RKO (cell line): ENCODE data around the gene GPR35.

Experiments used
- DNase-seq: peaks from one replicate; pipeline ENCODE4 v3.0.0-alpha.2; 2016; ENCODE audit warnings: low spot score

Gene GPR35, protein sequence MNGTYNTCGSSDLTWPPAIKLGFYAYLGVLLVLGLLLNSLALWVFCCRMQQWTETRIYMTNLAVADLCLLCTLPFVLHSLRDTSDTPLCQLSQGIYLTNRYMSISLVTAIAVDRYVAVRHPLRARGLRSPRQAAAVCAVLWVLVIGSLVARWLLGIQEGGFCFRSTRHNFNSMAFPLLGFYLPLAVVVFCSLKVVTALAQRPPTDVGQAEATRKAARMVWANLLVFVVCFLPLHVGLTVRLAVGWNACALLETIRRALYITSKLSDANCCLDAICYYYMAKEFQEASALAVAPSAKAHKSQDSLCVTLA

DNA sequence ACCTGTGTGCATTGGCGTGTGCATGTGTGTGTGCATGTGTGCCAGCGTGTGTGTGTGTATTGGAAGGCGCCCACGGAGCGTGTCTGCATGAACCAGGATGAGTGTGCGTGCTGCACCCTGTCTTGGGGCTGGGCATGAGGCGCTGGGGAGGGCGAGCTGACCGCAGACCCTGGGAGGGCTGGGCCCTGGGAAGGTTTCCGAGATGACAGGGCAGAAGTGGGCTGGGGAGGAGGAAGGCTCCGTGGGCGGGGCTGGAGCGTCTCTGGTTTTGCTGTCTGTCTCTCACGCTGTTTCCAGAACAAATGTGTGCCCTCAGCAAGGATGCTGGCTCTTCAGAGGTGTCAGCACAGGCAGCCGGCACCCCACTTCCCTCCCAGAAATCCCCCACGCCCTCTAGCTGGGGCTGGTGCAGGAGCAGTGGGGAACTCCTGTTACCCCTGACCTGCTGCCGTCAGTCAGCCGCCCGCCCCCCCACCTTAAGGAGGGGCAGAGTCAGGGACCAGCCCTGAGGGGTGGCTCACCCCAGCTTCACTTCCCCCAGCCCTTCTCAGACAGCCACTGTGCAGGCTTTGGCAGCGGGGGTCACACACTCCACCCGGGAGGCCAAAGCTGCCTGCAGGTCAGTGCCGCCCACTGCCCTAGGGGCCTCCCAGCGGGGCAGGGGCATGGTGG, at the start of gene GPR35:
Gene GPR35, plus strand, starts transcription at position 531 of the 672 bp plus-strand sequence. CDS start 4,473 bp downstream, outside the sequence.
- DNase-seq, result no peak

DNA sequence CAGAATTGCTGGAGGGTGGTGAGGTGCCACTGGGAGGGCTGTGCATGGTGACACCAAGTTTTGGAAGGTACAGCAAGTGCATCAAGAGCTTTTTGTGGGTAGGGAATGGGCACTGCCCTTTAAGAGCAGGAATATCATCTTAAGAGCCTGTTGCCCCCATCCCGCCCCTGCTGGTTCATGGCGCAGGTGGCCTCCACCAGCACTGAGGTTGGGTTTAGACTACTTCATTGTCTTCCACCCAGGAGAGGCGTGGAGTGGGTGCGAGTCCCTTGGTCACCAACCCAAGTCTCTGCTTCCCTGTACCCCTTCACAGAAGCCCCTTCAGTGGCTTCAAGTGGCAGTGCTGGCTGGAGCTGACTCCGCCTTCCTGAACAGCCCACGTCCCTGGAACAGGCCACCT, 49.2 kb upstream of the GPR35 start:
- no peak for DNase-seq

DNA sequence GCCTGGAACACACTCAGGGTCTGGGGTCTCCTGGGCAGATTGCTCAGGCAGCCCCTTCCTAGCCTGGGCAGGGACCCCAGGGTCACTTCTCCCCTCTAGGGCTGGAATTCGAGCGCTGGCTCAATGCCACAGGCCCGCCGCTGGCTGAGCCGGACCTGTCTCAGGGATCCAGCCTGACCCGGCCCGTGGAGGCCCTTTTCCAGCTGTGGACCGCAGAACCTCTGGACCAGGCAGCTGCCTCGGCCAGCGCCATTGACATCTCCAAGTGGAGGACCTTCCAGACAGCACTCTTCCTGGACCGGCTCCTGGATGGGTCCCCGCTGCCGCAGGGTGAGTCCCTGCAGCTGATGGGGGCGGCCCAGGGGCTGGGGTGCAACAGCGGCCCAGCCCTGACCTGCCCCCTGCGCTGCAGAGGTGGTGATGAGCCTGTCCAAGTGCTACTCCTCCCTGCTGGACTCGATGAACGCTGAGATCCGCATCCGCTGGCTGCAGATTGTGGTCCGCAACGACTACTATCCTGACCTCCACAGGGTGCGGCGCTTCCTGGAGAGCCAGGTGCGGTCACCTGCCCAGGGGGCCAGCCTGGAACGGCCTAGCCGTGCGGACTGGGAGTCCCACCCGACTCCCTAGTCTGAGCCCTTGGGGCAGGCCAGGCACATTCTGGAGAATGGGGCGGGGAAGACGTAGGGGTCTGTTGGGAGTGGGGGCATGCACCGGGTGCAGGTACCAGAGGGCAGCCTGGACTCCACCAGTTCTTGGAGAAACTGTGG, 48.7 kb upstream of the GPR35 start:
- no peak for DNase-seq

DNA sequence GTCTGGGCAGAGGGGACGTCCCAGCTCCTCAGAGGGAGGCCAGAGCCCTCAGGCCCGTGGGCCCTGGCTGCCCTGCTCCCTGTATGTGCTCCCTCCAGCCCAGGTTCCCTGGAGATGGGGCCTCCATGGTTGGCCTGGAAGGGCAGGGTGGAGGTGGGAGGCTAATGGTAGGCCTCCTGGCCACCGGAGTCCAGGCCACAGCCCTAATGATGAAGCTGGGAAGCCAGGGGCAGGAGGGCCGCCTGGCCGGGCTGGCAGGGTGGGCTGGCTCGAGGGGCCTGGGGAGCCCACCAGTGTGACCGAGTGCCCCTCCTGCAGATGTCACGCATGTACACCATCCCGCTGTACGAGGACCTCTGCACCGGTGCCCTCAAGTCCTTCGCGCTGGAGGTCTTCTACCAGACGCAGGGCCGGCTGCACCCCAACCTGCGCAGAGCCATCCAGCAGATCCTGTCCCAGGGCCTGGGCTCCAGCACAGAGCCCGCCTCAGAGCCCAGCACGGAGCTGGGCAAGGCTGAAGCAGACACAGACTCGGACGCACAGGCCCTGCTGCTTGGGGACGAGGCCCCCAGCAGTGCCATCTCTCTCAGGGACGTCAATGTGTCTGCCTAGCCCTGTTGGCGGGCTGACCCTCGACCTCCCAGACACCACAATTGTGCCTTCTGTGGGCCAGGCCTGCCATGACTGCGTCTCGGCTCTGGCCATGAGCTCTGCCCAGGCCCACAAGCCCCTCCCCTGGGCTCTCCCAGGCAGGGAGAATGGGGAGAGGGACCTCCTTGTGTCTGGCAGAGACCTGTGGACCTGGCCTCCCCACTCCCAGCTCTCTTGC, 47.8 kb upstream of the GPR35 start:
- DNase-seq, result no peak

DNA sequence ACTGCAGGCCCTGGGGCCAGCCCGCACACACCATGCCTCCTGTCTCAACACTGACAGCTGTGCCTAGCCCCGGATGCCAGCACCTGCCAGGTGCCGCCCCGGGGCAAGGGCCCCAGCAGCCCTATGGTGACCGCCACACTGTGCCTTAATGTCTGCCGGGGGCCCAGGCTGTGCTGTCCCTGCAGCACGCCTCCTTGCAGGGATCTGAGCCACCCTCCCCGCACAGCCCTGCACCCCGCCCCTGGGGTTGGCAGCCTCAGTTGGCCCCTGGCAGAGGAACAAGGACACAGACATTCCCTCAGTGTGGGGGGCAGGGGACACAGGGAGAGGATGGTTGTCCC, 47.2 kb upstream of the GPR35 start:
- DNase-seq, result no peak

DNA sequence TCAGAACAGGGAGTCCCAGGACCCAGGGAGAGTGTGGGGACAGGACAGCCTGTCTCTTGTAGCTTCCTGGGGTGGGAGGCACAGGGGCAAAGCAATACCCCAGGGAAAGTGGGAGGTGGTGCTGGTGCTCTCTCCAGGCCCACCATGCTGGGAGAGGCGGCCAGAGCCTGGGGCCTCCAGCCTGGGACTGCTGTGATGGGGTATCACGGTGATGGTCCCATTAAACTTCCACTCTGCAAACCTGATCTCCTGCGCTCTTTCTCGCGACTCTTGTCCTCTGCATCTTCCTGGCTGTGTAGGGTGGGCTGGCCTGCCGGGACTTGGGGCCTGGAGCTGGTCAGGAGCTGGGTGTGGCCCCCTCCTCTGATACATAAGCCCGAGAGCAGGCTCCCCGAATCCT, 46.8 kb upstream of the GPR35 start:
- no peak for DNase-seq

DNA sequence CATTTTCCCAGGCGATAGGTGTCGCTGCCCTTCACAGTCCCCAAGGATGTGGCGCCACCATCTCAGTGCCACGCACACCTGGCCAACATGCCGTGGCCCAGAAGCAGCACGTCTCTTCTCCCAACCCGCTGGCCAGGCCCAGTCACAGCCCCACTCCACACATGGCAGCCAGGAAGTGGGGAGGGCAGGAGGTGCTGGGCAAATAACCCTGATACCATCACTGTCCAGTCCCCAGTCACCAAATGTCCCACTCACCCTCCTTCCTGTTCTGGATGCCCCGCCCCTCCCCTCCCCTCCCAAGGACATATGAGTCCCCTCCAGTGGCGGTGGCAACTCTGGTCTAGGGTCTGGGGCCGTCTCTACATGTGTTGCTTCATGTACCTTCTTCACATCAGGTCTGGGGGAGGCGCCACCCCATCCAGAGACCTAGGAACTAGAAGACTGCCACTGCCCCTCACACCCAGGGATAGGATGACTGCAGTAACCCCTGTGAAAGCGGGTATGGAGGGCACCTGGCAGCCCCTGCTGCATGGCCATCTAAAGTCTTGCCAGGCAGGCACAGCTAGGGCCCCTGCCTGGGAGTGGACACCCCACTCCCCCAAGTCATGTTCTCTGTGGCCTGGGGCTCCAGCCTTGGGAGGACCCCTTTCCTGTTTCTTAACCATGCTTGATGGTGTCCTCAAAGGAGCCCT, 46.1 kb upstream of the GPR35 start:
- DNase-seq, result no peak

DNA sequence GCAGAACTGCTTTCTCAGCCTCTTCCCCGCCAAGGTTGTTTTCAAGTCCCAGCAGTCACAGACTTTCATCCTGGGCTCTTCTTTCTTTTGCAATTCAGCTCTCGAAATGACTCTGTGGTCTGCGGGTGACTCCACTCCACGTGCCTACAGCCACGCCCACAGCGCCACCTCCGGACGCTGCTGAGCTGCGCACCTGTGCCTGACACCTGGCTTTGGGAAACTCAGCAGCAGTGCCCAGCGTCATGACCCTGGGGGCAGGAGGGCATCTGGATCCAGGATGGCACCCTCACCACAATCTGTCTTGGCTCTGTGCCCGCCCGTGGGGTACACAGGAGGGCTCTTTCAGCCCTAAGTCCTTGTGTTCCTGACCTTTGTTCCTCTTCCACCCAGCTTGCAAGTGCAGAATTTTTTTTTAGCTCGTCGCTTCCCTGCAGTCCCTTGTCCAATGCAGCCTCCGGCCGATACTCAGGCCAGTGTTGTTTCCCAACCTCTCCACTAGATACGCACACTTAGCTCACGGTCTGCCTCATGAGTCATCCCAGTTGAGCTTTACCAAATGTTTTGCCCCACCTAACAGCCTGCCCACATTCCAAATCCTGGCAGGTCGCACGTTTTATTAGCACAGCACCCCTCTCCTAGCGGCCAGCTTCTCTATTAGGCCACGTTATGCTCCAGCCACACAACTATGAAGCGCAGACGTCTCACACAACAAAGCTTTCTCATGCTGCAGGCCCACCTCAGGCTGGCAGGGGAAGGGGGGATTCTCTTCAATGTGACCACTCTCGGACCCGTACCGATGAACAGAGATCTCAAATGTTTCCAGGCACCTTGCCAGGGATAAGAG, 45.3 kb upstream of the GPR35 start:
- peak; percentile 63 for DNase-seq

DNA sequence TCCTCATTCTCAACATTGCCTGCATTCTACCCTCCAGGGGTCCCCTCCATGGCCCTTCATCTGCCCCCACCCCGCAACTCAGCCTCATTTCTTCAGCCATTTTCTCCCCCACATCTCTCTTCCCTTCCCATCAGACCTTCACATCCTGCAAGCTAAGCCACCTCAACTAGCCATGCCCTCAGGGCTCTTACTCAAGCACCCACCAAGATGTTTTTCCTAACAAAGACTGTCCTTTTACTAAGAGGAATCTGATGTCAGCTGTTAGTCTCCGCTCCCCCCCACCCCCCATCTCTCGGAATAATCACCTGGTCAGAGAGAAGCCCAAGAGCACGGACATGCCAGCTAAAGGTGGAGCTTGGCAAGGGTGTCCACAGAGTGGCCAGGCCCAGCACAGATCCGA, 43.5 kb upstream of the GPR35 start:
- no peak for DNase-seq

DNA sequence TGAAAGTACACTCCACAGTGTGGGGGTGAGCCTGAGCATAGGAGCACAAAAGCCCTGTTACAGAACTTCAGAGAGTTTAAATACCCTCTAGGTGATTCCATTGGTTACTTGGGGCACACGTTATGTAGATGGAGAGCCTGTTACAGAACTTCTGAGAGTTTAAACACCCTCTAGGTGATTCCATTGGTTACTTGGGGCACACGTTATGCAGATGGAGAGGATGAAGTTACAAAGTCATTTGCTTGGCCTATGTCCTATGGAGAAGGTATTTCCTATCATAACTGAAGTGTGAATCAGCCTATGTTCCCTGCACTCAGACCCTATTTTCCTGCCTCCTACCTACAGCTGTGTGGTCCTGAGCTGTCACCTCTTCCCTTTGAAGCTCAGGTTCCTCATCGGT, 42.5 kb upstream of the GPR35 start:
- no peak for DNase-seq

DNA sequence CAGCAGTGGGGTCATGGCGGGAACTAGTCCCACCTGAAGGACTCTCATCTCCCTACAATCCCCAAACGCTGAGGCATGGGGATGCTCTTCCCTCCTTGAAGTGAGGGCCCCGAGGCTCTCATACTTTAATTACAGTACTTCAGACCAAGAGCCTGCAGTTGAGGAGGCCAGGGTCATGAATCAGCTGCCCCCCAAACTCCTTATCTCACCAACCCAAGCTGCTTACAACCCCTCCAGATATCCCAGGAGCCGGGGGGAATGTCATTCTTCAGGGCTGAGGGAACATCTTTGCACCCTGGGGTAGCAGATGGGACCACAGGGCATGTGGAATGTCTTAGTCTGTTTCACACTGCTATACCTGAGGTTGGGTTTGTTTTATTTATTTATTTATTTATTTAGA, 41.5 kb upstream of the GPR35 start:
- no peak for DNase-seq

DNA sequence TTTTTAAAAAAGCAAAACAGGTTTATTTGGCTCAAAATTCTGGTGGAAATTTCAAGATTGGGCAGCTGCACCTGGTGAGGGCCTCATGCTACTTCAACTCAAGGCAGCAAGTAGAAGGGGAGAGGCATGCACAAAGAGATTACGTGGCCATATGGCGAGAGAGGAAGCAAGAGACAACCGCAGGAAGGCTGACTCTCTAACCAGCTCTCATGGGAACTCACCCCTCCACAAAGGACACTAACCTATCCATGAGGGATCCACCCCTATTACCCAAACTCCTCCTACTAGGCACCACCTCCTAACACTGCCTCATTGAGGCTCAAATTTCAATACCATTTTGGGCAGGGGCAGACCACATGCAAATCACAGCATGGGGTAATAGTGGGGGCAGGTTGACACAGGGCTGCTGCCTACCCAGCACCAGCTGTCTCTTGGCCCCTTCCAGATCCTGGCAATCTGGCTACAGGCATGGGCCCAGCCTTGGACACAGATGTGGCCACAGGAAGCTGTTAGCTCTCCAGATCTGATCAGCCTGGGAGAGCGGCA, 40.7 kb upstream of the GPR35 start:
- DNase-seq, result peak; percentile 55

DNA sequence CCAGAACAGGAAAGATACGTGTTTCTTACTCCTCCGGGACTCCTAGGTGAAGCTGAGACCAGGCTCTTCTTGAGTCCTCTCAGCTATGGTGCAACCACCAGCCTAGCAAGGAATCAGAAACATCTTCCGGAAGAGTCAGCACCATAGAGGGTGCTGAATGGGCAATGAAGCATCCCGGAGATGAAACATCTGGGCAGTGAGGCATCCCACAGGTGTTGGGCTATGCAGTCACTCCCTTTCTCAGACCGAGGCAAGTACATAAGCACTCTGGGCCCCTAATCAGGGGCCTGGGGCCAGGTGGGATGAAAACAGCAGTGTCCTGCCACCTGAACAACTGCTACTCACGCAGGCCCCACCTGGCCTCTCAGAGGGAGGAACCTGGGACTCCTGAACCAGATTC, 40.2 kb upstream of the GPR35 start:
- peak; percentile 81 for DNase-seq

DNA sequence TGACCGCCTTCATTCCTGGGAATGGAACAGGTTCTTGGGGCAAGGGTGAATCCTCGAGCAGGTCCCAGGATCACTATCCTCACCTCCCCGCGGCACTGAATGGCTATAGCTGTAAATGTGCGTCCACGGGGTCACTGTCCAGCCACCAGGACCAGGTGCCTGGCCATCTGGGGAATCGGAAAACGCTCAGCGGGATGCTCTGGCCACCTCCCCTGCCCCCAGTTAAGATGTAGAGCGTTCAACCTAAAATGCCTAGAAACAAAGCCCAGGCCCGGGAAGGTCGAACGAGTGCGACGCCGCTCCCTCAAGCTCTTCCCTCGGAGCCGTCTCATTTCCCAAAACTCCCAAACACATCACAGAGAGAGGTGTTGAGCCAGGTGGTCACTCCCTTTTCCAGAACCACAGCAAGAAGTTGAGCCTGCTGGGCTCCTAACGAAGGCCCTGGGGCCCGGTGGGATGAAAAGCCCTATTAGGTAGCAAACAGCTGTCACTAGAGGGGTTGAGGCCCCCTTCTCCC, 39.5 kb upstream of the GPR35 start:
- DNase-seq, result no peak

DNA sequence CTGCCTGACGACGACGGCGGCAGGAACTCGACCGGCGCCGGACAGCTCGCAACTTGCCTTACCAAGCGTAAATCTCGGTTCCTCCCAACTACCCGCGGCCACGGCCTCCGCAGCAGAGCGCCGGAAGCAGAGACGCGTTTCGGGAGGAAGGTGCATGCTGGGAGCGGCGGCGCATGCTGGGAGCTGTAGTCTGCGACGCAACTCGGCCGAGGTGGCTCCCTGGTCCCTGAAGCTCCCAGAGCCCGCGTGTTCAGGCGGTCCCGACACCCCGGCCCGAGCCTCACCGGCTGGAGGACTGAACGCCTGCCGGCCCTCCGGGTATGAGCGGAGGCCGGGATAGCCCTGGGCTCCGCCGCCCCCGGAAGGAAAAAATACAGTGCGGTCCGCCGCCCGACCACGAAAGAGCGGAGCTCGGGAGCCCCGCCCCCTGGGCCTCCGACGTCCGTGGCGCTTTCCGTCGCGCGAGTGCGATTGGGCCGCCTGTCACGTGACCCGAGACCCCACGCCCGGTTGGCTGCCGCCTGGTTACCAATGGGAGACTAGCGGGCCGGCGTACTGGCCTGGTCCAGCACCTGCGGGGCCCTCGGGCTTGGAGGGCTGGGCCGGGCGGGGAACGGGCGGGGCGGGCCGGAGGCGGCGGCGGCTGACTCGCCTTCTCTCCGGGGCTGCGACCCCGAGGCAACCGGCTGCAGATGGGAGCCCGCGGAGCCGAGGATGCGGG, 38.9 kb upstream of the GPR35 start, which contains the start of gene CAPN10:
Gene CAPN10, plus strand, starts transcription at position 537 of the 721 bp plus-strand sequence. Its CDS starts 178 bp downstream, at position 715.
- peak; percentile 95 for DNase-seq

DNA sequence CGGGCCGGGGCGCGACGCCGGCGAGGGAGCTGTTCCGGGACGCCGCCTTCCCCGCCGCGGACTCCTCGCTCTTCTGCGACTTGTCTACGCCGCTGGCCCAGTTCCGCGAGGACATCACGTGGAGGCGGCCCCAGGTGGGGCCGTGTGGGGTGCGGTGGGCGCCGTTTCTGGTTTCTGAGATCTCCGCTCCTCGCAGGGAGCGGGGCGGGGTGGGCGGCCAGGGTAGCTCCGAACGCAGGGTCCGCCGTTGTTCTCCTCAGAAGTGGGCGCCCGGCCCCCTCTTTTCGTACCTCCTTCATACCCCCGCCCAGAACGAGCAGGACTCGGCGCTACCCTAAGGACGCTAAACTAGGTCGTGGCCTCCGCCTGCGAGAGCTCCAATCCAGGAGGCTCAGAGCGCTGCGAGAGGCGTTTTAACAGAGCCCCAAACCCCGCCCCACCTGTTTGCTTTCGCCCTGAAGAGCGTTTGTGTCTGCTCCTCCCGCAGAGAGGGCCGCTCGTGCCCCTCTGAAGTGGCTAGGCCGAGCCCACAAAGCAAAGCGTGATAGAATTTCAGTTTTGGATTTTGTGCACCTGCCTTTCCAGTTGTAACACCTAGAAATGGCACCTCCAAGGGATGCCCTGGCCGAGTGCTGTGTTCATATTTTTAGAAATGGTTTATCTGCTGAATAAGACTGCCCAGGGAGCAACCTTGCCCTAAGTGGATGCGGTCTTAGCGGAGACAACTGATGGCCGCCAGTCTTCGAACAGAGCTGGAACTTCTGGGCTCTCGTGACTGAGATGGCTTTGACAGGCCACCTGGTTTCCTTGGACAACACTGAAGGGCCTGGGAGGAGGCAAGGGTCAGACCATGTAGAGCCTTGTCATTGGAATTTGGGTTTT, 38.1 kb upstream of the GPR35 start:
- DNase-seq, result peak; percentile 32

DNA sequence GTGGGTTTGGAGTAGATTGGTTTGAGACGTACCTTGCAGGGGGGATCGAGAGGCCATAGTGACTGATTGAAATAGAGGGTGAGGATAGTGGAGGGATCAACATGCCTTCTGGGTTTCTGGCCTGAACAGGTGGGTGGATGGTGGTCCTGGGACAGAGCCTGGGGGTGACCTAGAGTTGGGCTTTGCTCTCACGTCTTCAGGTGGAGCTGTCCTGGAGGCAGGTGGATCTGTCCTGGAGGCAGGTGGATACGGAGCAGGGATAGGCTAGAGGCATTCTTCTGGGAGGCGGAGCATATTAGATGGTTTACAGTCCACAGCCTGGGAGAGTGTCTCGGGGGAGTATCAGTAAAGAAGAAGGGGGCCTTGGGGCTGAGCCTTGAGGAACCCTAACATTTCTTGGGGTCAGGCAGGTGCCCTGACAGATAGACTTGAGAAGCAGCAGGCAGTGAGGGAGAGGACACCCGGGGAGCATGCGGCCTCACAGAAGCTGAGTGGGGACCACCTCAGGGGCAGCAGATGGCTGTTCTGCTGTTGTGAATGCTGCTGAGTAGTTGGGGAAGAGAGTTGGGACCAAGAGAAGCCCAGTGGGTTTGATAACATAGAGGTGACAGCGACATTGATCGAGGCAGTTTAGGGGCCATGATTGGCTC, 37.1 kb upstream of the GPR35 start:
- DNase-seq, result no peak

DNA sequence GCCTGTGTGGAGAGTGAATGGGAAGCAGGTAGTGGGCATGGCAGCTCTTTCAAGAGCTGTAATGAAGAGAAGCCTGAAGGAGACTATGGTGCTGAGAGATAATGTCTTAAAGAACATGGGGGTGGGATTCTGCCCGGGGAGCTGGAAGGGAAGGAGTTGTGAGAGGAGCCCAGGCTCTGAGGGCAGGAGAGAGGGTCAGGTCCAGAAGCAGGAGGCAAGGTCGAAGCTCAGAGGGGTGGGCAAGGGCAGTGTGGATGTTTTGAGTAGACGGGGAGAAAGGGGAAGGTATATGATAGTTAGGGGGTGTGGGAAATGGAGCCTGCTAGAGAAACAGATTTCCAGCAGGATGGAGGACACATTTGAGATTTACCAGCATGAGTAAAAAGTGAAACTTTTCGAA, 36.6 kb upstream of the GPR35 start:
- DNase-seq, result no peak
